Stomach (tissue), 4 donors: ENCODE data around the gene EXOC3L2.

ENCODE experiments used
- CTCF ChIP-seq, 7 experiments: fragments of 450-650 bp in 4 of 7; fragments of 200-600 bp in 3 of 7; sonication (generic) in 3 of 7; IDR thresholded peaks; one replicate each; pipeline ENCODE4 v1.5.1; 2016 to 2019; ENCODE audit warnings: antibody characterized with exemption in 7 of 7, control low read depth in 2 of 7, mild to moderate bottlenecking in 1 of 7
- EP300 ChIP-seq: sonication (generic); formaldehyde crosslinking; IDR thresholded peaks from one replicate; pipeline ENCODE4 v1.6.1; 2017; ENCODE audit warnings: antibody characterized with exemption
- POLR2A ChIP-seq, 4 donors: fragments of 450-650 bp; IDR thresholded peaks; one replicate each; pipeline ENCODE4 v1.6.1; 2016; ENCODE audit warnings: antibody characterized with exemption in 4 of 4, control low read depth in 2 of 4, mild to moderate bottlenecking in 1 of 4, moderate library complexity in 1 of 4

- TF ChIP-seq POLR2A (IDR thresholded peaks at IDR 0.05) (no peak), CTCF (IDR thresholded peaks at IDR 0.05) (no peak), EP300 (no peak)
Observed at GRCh38 chr19:45262570-45262969, 17.4 kb upstream of the EXOC3L2 start.
